GM18861 (cell line): ENCODE results near the gene SIM2.
"Not testable (repeated sequence)": the region's sequence is repeated elsewhere in the genome, so short reads cannot be mapped to it uniquely, and the experiment has no call there.

Source experiments
- ATAC-seq: cut with Tn5 transposase; IDR thresholded peaks from one replicate; pipeline ENCODE4 v1.9.1; 2021; ENCODE audit not compliant: unreplicated experiment

The SIM2 gene

GRCh38 chr21:36698981-36699545 lies at the start of gene SIM2:
Gene SIM2 (plus strand): TSS chr21:36699115. CDS start chr21:36699747, 632 bp downstream.
- no peak for ATAC-seq

GRCh38 chr21:36654324-36654723 lies 44.6 kb upstream of the SIM2 start:
- no peak for ATAC-seq

- no peak for ATAC-seq
Measured at GRCh38 chr21:36654796-36655325, 44.1 kb upstream of the SIM2 start.

GRCh38 chr21:36656138-36656537 lies 42.8 kb upstream of the SIM2 start:
- no peak for ATAC-seq

- not testable (repeated sequence) for ATAC-seq
Measured at GRCh38 chr21:36657290-36657689, 41.6 kb upstream of the SIM2 start.

- no peak for ATAC-seq
Measured at GRCh38 chr21:36657999-36658398, 40.9 kb upstream of the SIM2 start.

GRCh38 chr21:36658926-36659325 lies 40.0 kb upstream of the SIM2 start:
- no peak for ATAC-seq

- ATAC-seq, result no peak
Measured at GRCh38 chr21:36661511-36662309, 37.2 kb upstream of the SIM2 start.

GRCh38 chr21:36663033-36663855 lies 35.7 kb upstream of the SIM2 start:
- no peak for ATAC-seq

GRCh38 chr21:36664662-36664990 lies 34.3 kb upstream of the SIM2 start:
- no peak for ATAC-seq

GRCh38 chr21:36665806-36666205 lies 33.1 kb upstream of the SIM2 start:
- no peak for ATAC-seq

GRCh38 chr21:36668713-36669112 lies 30.2 kb upstream of the SIM2 start:
- no peak for ATAC-seq

GRCh38 chr21:36671836-36672235 lies 27.1 kb upstream of the SIM2 start:
- no peak for ATAC-seq

GRCh38 chr21:36672296-36672695 lies 26.6 kb upstream of the SIM2 start:
- ATAC-seq, result not testable (repeated sequence)

- ATAC-seq, result no peak
Measured at GRCh38 chr21:36672737-36673136, 26.2 kb upstream of the SIM2 start.

- no peak for ATAC-seq
Measured at GRCh38 chr21:36676039-36676950, 22.6 kb upstream of the SIM2 start.

GRCh38 chr21:36677443-36677842 lies 21.5 kb upstream of the SIM2 start:
- no peak for ATAC-seq

- ATAC-seq, result no peak
Measured at GRCh38 chr21:36678538-36678937, 20.4 kb upstream of the SIM2 start.

GRCh38 chr21:36681117-36681631 lies 17.7 kb upstream of the SIM2 start:
- no peak for ATAC-seq

- no peak for ATAC-seq
Measured at GRCh38 chr21:36684957-36685714, 13.8 kb upstream of the SIM2 start.
